Gastrocnemius medialis (tissue), 4 donors: Measurements from ENCODE around the gene CAMK1G.

Source experiments
- POLR2A ChIP-seq, 2 donors: fragments of 450-650 bp; IDR thresholded peaks; one replicate each; pipeline ENCODE4 v1.6.1; 2017; ENCODE audit warnings: antibody characterized with exemption in 2 of 2, mild to moderate bottlenecking in 2 of 2, moderate library complexity in 2 of 2
- TF ChIP-seq, protein P1 (sequence below), 5 experiments: fragments of 450-650 bp in 3 of 5; fragments of 200-600 bp in 2 of 5; sonication (generic) in 2 of 5; IDR thresholded peaks in 4 of 5; conservative IDR thresholded peaks in 1 of 5; 1 replicate in 4 of 5; 2 replicates in 1 of 5; pipeline ENCODE4 v1.5.1; 2016 to 2019; ENCODE audit warnings: antibody characterized with exemption in 5 of 5, mild to moderate bottlenecking in 3 of 5, moderate library complexity in 3 of 5

DNA sequence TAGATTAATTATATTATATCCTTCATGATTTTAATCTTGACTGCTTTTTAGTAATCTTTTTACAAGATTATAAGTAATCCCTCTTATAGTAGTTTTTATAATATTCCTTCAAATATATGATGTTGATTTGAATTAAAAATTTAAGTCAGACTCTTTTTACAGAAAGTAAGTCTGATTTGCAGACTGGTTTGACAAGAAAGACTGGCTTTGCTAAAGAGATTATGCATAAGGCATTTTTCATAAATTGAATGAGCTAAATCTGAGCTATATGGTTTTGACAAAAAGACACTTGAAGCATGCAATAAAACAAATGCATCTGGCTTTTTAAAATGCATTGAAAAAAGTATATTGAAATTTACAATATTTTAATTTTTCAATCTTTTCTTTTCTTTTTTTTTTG, 26.3 kb upstream of the CAMK1G start:
- TF ChIP-seq POLR2A (IDR thresholded peaks at IDR 0.05) = no peak
- TF ChIP-seq, protein P1, sequence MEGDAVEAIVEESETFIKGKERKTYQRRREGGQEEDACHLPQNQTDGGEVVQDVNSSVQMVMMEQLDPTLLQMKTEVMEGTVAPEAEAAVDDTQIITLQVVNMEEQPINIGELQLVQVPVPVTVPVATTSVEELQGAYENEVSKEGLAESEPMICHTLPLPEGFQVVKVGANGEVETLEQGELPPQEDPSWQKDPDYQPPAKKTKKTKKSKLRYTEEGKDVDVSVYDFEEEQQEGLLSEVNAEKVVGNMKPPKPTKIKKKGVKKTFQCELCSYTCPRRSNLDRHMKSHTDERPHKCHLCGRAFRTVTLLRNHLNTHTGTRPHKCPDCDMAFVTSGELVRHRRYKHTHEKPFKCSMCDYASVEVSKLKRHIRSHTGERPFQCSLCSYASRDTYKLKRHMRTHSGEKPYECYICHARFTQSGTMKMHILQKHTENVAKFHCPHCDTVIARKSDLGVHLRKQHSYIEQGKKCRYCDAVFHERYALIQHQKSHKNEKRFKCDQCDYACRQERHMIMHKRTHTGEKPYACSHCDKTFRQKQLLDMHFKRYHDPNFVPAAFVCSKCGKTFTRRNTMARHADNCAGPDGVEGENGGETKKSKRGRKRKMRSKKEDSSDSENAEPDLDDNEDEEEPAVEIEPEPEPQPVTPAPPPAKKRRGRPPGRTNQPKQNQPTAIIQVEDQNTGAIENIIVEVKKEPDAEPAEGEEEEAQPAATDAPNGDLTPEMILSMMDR (IDR thresholded peaks at IDR 0.05 in 4 of 5, conservative IDR thresholded peaks at IDR 0.05 in 1 of 5) = no peak
